ENCODE results near the gene TMEM41B. TPM values are rescaled to one million over a fixed set of nuclear protein-coding genes. Genes with fewer than 3 reads are reported as not detected.
"Not testable (repeated sequence)": the region's sequence is repeated elsewhere in the genome, so short reads cannot be mapped to it uniquely, and the experiment has no call there.

The TMEM41B gene
- total and polyA plus RNA-seq, 2 of the 8 experiments (the other 6 are each of a cell fraction or from before 2014, with no cell fraction given): 24.3 to 50.1 TPM

- H4K20me1 ChIP-seq (replicated peaks in 1 of 2; ENCODE audit: control insufficient read depth in 1 of 2, insufficient read depth in 2 of 2, low read length in 2 of 2): not testable (repeated sequence)
- POLR2A ChIA-PET (ENCODE audit: partially characterized antibody): interaction anchor here (0.5 to 2.7 kb wide), 6 partner anchors 10 to 449 kb away, joined by 3 to 6 read pairs (median 4); partner anchors contain the start of gene ZNF143
Observed at GRCh38 chr11:9260838-9261146, 53.6 kb downstream of the TMEM41B start.

More at GRCh38 chr11:9260838-9261146, 53.6 kb downstream of the TMEM41B start:
- H3K27me3 ChIP-seq (replicated peaks in 1 of 4; ENCODE audit: control insufficient read depth in 3 of 4, extremely low read depth in 1 of 4, insufficient read depth in 3 of 4, low read length in 3 of 4); H3K4me2 ChIP-seq (ENCODE audit: insufficient read depth in 1 of 2, low read depth in 2 of 2, low read length in 2 of 2); H3K14ac ChIP-seq (ENCODE audit: insufficient read length); H3K4ac ChIP-seq (replicated peaks; ENCODE audit: insufficient read length, low read depth, low read length); H3K36me3 ChIP-seq (ENCODE audit: control insufficient read depth in 2 of 4, insufficient read depth in 4 of 4, low read length in 3 of 4); H3K9me3 ChIP-seq (ENCODE audit: insufficient read depth in 2 of 2, low read depth in 1 of 2, low read length in 1 of 2); H2BK12ac ChIP-seq (ENCODE audit: low read depth, low read length); H2BK120ac ChIP-seq (replicated peaks; ENCODE audit: low read depth, low read length); H3K27ac ChIP-seq (ENCODE audit: low read depth, low read length); H2BK20ac ChIP-seq (ENCODE audit: low read length); H2BK15ac ChIP-seq (ENCODE audit: low read length); H3K18ac ChIP-seq (ENCODE audit: extremely low read depth, low read length); DNase-seq (ENCODE audit: low read depth in 1 of 2, low spot score in 2 of 2); FAIRE-seq; H2BK5ac ChIP-seq (ENCODE audit: low read depth, low read length); H3K79me1 ChIP-seq (ENCODE audit: low read depth, low read length); H3K56ac ChIP-seq (replicated peaks; ENCODE audit: insufficient read length, low read depth, low read length); H2AFZ ChIP-seq (ENCODE audit: low read length); H2AK5ac ChIP-seq (ENCODE audit: low read depth, low read length); H4K8ac ChIP-seq (ENCODE audit: extremely low read depth, insufficient read depth, low read length); H4K91ac ChIP-seq (replicated peaks; ENCODE audit: insufficient read length, low read length); H4K5ac ChIP-seq (ENCODE audit: insufficient read length, low read depth, low read length); H3K4me3 ChIP-seq (ENCODE audit: extremely low read depth in 1 of 4, insufficient read depth in 2 of 4, low read depth in 3 of 4, low read length in 4 of 4); H3K23ac ChIP-seq (ENCODE audit: insufficient read length); H3K4me1 ChIP-seq (replicated peaks in 1 of 4; ENCODE audit: control insufficient read depth in 3 of 4, insufficient read depth in 4 of 4, low read length in 3 of 4); H3K9ac ChIP-seq (replicated peaks in 1 of 4; ENCODE audit: extremely low read depth in 1 of 4, low read depth in 3 of 4, low read length in 3 of 4): not testable (repeated sequence)
- 89% methylated on average over 2 of the region's 2 CpGs; no CpG with 5 or more reads in 1 of the 2 experiments for WGBS, 2 experiments (ENCODE audit: extremely low coverage in 1 of 2, insufficient coverage in 1 of 2, insufficient read length in 1 of 2, insufficient replicate concordance in 2 of 2, low coverage in 1 of 2, low lambda C conversion rate in 2 of 2, missing lambda C conversion rate in 1 of 2)
- peaks cover 14% of the 10 kb centered on the region for H3K23me2 ChIP-seq (ENCODE audit: low read depth, low read length)
- CTCF ChIA-PET (ENCODE audit: partially characterized antibody): interaction anchor here (0.6 to 3.1 kb wide), 16 partner anchors 9 to 550 kb away, joined by 3 to 16 read pairs (median 4); no protein-coding TSS in a partner anchor
- peaks cover 15 to 69% of the 10 kb centered on the region in 2 experiments for H3K79me2 ChIP-seq (ENCODE audit: control insufficient read depth in 1 of 2, insufficient read depth in 2 of 2, low read length in 2 of 2)

Measured in H1 (cell line).